AG09309 (cell line): ENCODE data around the gene DRC7.

ENCODE experiments used
- DNase-seq: peaks from one replicate; pipeline ENCODE4 v3.0.0-alpha.2; 2010; ENCODE audit warnings: low read depth
- H3K4me3 ChIP-seq: 2 replicates; pipeline ENCODE4 v1.5.1; 2011; ENCODE audit warnings: mild to moderate bottlenecking, low read depth, low read length, moderate library complexity; ENCODE audit not compliant: control insufficient read depth
- CTCF ChIP-seq: IDR thresholded peaks from 2 replicates; pipeline ENCODE4 v1.5.1; 2011; ENCODE audit warnings: mild to moderate bottlenecking, low read depth, low read length, inconsistent platforms; ENCODE audit not compliant: insufficient read depth, control insufficient read depth; ENCODE audit errors: missing control alignments

The DRC7 gene

GRCh38 chr16:57761301-57761700 lies 66.7 kb downstream of the DRC7 start:
- no peak overlapping the region for H3K4me3 ChIP-seq
- TF ChIP-seq CTCF: no peak
- DNase-seq: no peak

GRCh38 chr16:57761957-57762356 lies 67.4 kb downstream of the DRC7 start:
- no peak for TF ChIP-seq CTCF
- no peak for DNase-seq

GRCh38 chr16:57762365-57763040 lies 67.9 kb downstream of the DRC7 start:
- no peak overlapping the region for H3K4me3 ChIP-seq
- DNase-seq: no peak
- TF ChIP-seq CTCF: no peak

More at GRCh38 chr16:57761957-57762356, 67.4 kb downstream of the DRC7 start:
- no peak overlapping the region for H3K4me3 ChIP-seq

- no peak for TF ChIP-seq CTCF
- DNase-seq: no peak
- H3K4me3 ChIP-seq: no peak overlapping the region
These were observed 68.8 kb downstream of the DRC7 start for GRCh38 chr16:57763285-57764005.

- no peak for TF ChIP-seq CTCF
- H3K4me3 ChIP-seq: no peak overlapping the region
- no peak for DNase-seq
These were observed 69.4 kb downstream of the DRC7 start for GRCh38 chr16:57764006-57764340.

- DNase-seq: peak; percentile 55
- no peak for TF ChIP-seq CTCF
- no peak overlapping the region for H3K4me3 ChIP-seq
These were observed 69.9 kb downstream of the DRC7 start for GRCh38 chr16:57764341-57765159.
